HG03103 (cell line): ENCODE measurements around the gene WIPF2.
"Not testable (repeated sequence)": the region's sequence is repeated elsewhere in the genome, so short reads cannot be mapped to it uniquely, and the experiment has no call there.

ENCODE experiments used
- ATAC-seq: cut with Tn5 transposase; IDR thresholded peaks from one replicate; pipeline ENCODE4 v1.9.1; 2021; ENCODE audit warnings: low read depth; ENCODE audit not compliant: unreplicated experiment

WIPF2 gene

DNA sequence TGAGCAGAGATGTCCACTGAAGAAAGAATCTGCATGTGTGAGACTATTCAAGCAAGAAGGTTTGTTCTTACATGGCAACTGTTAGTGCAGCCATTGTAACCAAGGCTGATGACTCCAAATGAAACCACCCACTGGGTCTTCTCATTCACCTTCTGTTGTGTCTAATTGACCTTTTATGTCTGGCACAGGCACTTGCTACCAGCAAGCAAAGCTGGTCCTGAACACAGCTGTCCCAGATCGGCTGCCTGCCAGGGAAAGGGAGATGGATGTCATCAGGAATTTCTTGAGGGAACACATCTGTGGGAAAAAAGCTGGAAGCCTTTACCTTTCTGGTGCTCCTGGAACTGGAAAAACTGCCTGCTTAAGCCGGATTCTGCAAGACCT lies 72.2 kb downstream of the WIPF2 start:
- ATAC-seq = no peak

DNA sequence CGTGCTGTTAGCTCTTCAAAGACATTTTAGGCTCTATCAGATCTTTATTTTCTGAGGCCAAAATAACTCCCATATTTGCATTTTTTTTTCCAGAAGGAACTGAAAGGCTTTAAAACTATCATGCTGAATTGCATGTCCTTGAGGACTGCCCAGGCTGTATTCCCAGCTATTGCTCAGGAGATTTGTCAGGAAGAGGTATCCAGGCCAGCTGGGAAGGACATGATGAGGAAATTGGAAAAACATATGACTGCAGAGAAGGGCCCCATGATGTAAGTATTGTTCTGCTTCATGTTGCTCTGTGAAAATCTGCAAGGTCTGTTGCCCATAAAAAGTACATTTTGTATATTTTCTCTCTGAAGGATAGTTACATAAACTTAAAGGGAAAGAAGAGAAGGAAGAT lies 74.3 kb downstream of the WIPF2 start:
- no peak for ATAC-seq

DNA sequence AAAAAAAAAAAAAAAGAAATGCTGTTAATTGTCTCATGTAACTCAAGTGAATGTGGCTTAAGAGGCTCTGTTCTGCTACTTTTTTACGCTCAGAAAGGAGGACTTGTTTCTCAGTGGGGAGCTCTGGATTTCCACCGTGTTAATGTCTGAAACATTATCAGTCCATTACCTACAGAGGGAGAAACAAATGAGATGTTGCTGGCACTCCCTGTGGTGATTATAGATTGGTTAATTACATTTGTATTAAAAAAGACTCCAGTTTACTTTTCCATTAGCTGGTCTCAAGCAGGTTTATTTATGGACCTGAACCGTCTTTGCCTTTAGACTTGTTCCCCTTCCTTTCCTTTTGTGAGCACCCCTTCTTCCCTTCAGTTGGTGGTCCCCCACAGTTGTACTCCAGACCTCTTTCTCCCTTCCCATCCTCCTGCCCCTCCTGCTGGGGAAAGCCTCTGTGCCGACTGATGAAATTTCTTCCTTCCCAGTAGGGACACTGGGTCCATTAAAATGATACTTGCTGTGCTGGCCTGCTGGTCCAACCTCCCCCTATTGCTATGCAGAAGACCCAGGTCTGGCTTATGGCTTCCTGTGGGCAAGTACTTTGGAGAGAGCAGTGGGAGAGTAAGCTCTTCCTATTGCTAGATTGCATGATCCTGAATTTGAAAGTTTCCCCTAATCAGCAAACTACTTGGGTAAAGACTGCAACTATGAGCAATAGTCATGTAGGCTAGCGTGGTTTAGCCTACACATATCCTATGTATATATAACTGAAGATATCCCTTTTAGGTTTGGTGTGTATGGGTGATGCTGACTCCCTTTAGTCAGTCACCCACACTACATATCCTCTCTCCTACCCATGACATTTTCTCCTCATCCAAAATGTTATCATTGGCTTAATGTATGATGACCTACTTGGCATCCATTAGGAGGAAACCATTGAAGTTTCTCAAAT lies 76.7 kb downstream of the WIPF2 start:
- ATAC-seq = no peak

DNA sequence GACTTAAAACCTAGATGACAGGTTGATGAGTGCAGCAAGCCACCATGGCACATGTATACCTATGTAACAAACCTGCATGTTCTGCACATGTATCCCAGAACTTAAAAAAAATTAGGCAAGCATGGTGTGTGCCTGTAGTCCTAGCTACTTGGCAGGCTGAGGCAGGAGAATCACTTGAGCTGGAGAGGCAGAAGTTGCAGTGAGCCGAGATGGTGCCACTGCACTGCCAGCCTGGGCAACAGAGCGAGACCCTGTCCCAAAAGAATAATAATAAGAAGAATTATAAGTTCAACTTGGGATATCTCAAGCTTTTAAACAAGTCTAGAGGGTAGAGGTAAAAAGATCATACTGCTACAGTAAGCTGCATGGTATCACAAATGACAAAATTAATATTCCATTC lies 78.4 kb downstream of the WIPF2 start:
- ATAC-seq = no peak

DNA sequence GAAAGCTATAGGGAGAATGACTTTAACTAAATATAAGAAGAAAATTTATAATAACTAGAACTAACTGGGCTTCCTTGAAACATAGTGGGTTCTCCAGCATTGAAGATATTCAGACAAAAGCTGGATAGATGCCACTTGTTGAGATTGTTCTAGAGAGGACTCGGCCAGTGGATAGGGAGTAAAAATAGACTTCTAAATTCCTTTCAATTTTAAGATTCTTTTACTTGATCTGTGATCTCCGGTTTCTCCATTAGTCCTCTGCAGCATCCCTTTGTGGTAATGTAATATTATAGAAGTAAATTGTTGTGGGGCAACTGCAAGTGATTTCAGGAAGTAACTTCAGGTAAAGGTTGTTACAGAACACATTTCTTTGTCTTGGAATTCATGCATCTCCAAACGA lies 79.6 kb downstream of the WIPF2 start:
- no peak for ATAC-seq

DNA sequence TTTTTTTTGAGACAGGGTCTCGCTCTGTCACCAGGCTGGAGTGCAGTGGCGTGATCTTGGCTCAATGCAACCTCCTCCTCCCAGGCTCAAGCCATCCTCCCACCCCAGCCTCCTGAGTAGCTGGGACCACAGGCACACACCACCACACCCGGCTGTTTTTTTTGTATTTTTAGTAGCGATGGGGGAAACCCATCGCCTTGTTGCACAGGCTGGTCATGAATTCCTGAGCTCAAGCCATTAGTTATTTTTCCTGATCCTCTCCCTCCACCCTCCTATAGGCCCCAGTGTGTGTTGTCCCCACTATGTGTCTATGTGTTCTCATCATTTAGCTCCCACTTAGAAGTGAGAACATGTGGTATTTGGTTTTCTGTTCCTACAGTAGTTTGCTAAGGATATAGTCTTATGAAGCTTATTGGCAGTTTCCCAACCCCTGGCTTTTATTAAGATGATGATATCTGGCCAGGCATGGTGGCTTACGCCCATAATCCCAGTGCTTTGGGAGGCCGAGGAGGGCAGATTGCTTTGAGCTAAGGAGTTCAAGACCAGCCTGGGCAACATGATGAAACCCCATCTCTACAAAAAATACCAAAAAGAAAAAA lies 80.2 kb downstream of the WIPF2 start:
- ATAC-seq = not testable (repeated sequence)

DNA sequence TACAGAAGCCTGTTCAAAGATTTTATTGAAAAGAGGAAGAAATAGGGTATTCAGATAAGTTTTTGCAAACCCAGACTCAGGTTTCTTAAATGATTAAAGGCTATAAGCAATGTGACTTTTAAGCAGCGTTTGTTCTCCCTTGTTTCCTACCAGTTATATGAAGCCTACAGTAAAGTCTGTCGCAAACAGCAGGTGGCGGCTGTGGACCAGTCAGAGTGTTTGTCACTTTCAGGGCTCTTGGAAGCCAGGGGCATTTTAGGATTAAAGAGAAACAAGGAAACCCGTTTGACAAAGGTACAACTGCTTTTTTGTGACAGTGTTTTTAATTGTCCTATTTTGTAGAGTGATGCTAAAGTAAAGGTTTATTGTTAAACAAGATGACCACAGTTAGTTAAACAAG lies 82.2 kb downstream of the WIPF2 start:
- ATAC-seq = no peak

DNA sequence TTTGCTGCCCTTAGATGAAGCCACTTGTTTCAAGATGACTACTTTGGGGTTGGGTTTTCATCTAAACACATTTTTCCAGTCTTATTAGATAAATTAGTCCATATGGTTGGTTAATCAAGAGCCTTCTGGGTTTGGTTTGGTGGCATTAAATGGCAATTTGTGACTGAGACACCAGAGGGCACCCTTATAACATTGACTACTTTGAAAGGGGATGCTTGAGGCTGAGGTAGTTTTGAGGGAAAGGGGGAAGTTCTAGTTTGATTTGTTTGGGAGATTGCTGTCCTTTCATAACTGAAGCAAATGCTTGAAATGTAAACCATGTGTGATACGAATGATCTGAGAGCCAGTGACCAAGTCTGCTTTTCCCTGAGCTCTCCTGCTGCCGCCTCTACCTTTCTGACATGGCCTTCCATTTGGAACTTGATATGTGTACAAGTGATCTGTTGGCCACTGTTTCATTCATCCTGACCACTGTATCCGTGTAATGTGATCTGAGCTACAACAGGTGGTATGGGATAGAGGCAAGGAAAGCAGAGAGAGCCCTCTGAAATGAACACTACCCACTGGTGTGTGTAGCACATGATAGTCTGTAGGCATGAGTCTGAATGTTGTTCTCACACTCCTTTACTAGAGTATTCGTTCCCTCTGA lies 84.0 kb downstream of the WIPF2 start:
- ATAC-seq = no peak

DNA sequence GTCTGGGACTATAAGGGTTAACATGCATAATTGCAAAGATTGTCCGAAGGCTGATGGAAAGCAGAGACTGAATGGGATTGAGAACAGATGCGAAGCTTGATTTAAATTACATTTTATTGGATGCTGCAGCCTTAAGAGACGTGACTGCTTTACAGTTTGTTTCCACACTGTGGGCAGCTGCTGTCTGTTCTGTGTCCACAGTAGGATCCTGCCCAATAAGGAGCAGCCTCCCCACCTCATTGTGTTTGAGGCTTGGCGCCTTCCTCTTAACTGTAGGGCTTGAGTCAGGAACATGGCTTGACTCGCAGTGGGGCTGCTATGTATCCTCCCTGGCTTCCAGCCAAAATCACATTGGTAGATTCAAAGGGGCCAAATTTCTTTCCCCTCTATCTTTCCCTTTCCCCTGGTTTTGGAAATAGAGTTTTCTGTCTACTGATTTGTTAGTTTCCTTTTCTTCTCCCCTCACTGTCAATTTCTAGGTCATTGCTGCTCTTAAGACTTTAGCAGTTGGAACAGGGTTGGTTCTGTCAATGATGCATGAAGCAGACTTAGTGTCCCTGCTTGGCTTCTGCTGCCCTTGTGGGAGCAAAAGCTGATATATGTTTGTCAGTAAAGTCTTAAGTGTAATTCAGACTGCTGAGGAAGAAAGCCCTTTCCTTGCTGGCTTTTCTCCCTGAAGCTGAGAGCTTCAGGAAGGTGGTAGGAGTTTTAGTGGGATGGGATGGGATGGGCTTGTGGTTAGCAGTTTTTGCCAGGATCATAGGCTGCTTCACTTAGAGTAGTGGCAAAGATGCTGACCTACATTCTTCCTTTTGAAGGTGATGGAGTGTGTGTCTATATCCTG lies 84.8 kb downstream of the WIPF2 start:
- ATAC-seq = no peak

DNA sequence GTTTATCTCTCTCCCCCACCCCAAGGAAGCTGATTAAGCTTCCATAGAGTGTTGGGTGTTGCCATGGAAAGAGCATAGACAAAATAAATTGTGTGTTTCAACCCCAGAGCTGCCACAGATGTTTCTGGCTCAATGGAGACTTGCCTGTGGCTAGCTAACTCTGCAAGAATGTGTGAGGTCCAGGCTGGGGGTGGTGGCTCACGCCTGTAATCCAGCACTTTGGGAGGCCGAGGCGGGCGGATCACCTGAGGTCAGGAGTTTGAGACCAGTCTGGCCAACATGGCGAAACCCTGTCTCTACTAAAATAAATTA lies 85.4 kb downstream of the WIPF2 start:
- not testable (repeated sequence) for ATAC-seq

DNA sequence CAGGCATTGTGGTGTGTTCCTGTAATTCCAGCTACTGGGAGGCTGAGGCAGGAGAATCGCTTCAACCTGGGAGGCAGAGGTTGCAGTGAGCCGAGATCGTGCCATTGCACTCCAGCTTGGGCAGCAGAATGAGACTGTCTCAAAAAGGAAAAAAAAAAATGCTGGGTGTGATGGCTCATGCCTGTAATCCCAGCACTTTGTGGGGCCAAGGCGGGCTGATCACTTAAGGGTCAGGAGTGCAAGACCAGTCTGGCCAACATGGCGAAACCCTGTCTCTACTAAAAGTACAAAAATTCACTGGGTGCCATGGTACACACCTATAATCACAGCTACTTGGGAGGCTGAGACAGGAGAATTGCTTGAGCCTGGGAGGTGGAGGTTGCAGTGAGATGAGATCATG lies 85.8 kb downstream of the WIPF2 start:
- not testable (repeated sequence) for ATAC-seq

DNA sequence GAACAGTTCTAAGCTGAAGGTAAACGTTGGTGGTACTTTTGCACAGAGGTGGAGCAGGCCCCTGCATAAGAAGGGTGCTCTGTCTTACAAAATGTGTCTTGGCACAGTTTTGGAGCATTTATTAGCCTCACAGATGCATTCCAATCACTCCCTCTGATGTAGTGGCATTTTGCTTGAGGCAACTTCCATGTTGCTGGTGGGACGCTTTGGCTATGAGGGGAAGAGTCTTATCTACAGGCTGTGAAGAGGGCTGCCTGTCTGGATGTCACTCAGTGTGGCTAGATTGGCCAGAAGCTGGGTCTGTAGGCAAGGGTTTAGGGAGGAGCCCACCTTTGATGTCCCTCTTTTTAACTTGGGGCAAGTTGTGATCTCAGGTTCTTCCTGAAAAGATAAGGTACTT lies 87.3 kb downstream of the WIPF2 start:
- no peak for ATAC-seq

DNA sequence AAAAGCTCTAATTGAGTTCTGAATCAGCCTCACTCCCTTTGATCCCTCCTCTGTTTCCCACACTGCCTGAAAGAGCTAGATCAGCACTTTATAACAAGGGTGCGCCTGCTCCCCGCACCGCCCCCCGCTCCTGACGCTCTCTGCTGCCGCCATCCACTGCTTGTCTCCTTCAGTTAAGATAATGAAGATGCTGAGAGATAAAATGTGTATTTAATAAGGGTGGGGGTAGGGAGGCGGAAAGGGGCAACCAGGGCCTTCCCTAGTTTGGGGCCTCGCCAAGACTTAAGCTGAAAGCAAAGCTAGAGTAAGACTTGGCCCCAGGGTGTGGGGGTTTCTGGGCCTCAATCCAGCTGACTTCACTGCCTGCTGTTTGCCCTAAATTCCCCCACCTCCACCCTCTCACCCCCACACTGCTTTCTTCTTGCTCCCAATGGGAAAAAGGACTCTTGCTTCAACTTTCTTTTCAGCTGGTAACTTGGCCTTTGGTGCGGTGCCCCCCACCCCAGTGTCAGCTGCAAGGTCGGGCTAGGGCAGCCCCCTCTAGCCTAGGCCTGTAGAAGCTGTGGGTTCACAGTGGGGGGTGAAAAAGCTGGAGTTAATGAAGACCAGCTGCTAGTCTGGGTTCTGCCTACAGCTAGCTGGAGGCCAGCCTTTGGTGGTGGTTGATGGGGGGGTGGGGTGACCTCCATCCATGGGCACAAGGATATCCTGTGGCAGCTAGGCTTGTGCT lies 88.1 kb downstream of the WIPF2 start:
- ATAC-seq = no peak

DNA sequence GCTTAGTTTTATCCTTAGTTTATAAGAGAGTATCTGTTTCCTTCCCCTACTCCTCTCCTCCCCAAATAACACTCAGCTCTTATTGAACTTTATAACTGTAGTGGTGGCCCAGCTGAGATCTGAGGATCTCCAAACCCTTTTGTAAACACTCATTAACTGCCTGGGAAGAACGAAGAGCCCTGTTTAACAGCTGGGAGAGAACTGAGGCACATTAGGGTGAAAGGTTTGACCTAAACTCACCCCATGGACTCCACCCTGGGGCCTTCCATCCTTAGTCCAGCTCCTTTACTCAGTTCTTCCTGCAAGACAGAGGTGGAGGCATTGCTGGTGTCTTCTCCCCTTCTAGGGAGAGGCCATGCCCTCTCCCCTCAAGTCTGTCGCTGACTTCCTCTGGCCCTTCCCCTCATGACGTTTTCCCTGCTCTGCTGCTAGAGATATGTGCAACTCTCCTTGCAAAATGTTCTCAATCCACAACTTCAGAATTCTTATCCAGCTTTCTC lies 88.7 kb downstream of the WIPF2 start:
- no peak for ATAC-seq

DNA sequence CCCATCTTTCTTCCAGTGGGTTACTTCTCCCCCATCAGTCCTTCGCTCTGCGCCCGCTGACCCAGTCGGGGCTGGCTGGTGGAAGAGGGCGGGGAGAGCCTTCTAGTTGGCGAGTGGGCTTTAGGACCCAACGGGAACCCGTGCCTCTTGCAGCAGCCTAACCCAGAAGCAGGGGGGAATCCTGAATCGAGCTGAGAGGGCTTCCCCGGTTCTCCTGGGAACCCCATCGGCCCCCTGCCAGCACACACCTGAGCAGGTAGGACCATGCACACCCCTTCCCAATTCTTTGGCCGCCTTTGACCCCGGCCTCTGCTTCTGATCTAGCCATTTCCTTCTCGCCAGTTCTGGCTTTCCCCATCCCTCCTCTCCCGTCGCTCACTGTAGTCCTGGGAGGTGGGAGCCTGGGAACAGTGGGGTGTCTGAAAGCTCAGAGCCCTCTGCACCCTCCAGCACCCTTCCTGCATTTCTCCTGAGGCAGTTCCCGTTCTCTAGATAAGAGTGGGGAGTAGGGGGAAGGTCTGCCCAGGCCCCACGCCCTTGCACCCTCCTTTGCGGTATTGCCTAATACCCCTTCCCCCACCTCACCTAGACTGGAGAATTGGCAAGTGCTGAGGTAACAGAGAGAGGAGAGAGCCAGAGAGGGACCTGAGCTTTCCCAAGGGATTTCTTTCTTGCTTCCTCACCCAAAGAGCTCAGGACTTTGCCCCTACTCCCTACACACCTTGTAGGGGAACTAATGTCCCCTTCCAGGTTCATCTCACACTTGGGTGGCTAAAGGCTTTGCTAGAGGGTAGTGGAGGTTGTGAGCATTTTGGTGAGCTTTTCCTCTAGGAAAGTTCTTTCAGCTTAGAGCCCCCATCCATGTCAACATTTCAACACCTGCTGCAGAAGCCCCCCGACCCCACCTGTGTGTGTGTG lies 90.2 kb downstream of the WIPF2 start, which contains the start of gene RARA:
TSS of gene RARA (plus strand) at position 150 of the 918 bp plus-strand sequence. CDS start 22,039 bp downstream, outside the sequence.
- no peak for ATAC-seq

DNA sequence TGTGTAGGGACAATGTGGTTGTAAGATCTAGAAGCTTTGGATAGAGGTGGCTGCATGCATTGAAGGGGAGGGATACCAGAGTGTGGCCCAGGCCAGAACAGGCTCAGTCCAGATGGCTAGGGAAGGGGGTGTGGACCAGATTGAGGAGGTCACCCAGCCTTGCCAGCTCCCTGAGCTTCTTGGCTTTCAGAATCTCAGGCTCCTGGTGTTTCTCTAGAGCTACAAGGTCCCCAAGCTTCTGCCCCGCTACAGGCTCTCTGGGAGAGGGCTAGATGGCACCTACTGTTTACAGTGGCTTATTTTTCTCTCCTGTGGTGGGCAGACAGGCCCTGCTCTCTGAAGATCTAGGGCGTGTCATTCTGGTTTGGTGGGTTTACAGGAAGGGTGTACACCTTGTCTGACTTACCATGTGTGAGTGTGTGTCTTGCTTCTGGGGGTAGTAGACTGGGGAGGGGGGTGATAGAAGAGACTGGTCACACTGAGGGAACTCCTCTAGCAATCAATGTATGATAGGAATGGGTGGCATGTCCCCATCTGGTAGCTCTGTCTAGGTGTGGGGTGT lies 90.9 kb downstream of the WIPF2 start:
- ATAC-seq = no peak

DNA sequence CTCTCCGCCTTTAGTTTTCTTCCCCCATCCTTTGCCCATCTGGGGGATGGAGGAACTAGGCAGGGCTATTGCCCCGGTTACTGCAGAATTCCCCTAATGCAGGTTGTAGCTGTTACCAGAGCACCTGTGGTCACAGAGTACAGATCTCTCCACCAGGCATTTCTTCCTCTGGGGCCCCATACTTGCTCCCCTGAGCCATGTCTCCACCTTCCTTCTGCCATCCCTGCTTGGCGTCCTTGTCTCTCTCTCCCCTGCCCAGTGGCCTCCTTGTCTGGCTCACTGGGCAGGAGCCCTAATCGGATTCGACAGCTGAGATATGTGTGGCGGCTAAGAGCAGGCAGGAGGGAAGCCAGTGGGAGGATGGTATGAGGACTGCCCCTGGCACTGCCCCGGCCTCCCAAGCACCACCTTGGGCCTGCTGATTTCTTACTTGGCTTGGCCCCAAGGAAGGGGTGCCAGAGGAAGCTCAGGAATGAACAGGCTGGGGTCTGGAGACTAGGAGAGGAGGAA lies 91.8 kb downstream of the WIPF2 start:
- ATAC-seq = no peak

DNA sequence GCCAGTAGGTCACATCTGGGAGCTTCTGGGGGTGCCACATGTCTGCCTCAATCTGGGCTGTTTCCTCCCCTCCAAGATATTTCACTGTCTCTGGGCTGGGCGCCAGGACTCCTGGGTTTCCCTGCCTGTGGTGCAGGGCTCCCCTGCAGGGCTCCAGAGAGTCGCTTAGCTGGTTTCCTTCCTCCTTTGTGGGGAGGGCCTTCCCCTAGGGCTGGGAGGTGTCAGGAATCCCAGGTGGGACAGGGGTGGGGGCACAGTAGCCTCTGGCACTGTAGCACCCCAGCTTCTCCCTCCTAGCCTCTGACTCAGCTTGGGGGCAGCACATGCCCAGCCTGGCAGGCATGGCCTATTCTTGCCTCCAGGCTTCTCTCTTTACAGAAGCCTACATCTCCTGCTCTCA lies 92.5 kb downstream of the WIPF2 start:
- no peak for ATAC-seq
